ENCODE data around the gene LDB2. TPM values are rescaled to one million over a fixed set of nuclear protein-coding genes. Genes with fewer than 3 reads are reported as not detected.

The LDB2 gene
- polyA plus RNA-seq, 2 of the 4 experiments (the other 2 are of a cell fraction): not detected

- FAIRE-seq (no peak), DNase-seq (ENCODE audit: low read depth in 1 of 2, low spot score in 1 of 2) (no peak), ATAC-seq (no peak)
- Histone ChIP-seq H3K4me1 (no peaks in the 10 kb centered on the region), H3K9me3 (no peaks in the 10 kb centered on the region), H3K27ac (no peak overlapping the region), H3K4me3 (no peak overlapping the region), H3K4me2 (no peak overlapping the region)
- TF ChIP-seq ESRRA (IDR thresholded peaks at IDR 0.05; ENCODE audit: borderline replicate concordance, low read length): no peak
- no peak for TF ChIP-seq PHF8 (IDR thresholded peaks at IDR 0.05; ENCODE audit: borderline replicate concordance, low read depth)
- TF ChIP-seq CHD2 (IDR thresholded peaks at IDR 0.05; ENCODE audit: low read length, partially characterized antibody): no peak
- no peak for TF ChIP-seq CBX8 (IDR thresholded peaks at IDR 0.05)
- TF ChIP-seq FOSL2 (IDR thresholded peaks at IDR 0.05): no peak
- TF ChIP-seq FOSL2 (CRISPR knock-in tag; IDR thresholded peaks at IDR 0.05): no peak
- no peak for TF ChIP-seq RFX5 (IDR thresholded peaks at IDR 0.05)
- no peak for TF ChIP-seq RNF2 (IDR thresholded peaks at IDR 0.05; ENCODE audit: borderline replicate concordance, low read depth)
- TF ChIP-seq HMGXB4 (CRISPR knock-in tag; IDR thresholded peaks at IDR 0.05; ENCODE audit: borderline replicate concordance): no peak
- TF ChIP-seq ATOH8 (CRISPR knock-in tag; IDR thresholded peaks at IDR 0.05; ENCODE audit: low read depth): no peak
- no peak for TF ChIP-seq BCL3 (IDR thresholded peaks at IDR 0.05)
- no peak for TF ChIP-seq HES2 (IDR thresholded peaks at IDR 0.05)
- TF ChIP-seq NR3C1 (IDR thresholded peaks at IDR 0.05): no peak
- no peak for TF ChIP-seq NFE2L2 (conservative IDR thresholded peaks at IDR 0.05; ENCODE audit: low read length)
- no peak for TF ChIP-seq ZNF302 (CRISPR knock-in tag; IDR thresholded peaks at IDR 0.05)
- TF ChIP-seq KDM5A (IDR thresholded peaks at IDR 0.05): no peak
- no peak for TF ChIP-seq HDAC2 (IDR thresholded peaks at IDR 0.05)
- no peak for TF ChIP-seq SMC3 (IDR thresholded peaks at IDR 0.05)
- no peak for TF ChIP-seq POLR2A (IDR thresholded peaks at IDR 0.05; ENCODE audit: low read length)
- POLR2A ChIA-PET: no interaction called here
- CTCF ChIA-PET: no interaction called here
- WGBS (ENCODE audit: missing lambda C conversion rate): 3% methylated on average over 2 of the region's 2 CpGs
These were observed 62.1 kb downstream of the LDB2 start for GRCh38 chr4:16836324-16836723.

- POLR2A ChIA-PET: no interaction called here
- FAIRE-seq: no peak
- WGBS (ENCODE audit: missing lambda C conversion rate): 0% methylated on average over 2 of the region's 2 CpGs
These were observed 62.7 kb downstream of the LDB2 start for GRCh38 chr4:16835597-16836247.

More at GRCh38 chr4:16835597-16836247, 62.7 kb downstream of the LDB2 start:
- Histone ChIP-seq H3K4me3 (no peak overlapping the region), H3K9me3 (no peaks in the 10 kb centered on the region), H3K4me1 (no peaks in the 10 kb centered on the region), H3K27ac (no peak overlapping the region), H3K4me2 (no peak overlapping the region)
- CTCF ChIA-PET: no interaction called here
- no peak for TF ChIP-seq NFE2L2 (conservative IDR thresholded peaks at IDR 0.05; ENCODE audit: low read length)
- TF ChIP-seq USF2 (IDR thresholded peaks at IDR 0.05): no peak
- ATAC-seq (no peak), DNase-seq (ENCODE audit: low read depth in 1 of 2, low spot score in 1 of 2) (no peak)

Measured in A549 (cell line).